Bone marrow (tissue), 2 donors: ENCODE results near the gene ANKRD13B.
"Not testable (repeated sequence)": the region's sequence is repeated elsewhere in the genome, so short reads cannot be mapped to it uniquely, and the experiment has no call there.

ENCODE experiments used
- DNase-seq, 2 donors: peaks; one replicate each; lab custom pipeline; 2025; lab: John Stamatoyannopoulos, UW

Gene ANKRD13B

DNA sequence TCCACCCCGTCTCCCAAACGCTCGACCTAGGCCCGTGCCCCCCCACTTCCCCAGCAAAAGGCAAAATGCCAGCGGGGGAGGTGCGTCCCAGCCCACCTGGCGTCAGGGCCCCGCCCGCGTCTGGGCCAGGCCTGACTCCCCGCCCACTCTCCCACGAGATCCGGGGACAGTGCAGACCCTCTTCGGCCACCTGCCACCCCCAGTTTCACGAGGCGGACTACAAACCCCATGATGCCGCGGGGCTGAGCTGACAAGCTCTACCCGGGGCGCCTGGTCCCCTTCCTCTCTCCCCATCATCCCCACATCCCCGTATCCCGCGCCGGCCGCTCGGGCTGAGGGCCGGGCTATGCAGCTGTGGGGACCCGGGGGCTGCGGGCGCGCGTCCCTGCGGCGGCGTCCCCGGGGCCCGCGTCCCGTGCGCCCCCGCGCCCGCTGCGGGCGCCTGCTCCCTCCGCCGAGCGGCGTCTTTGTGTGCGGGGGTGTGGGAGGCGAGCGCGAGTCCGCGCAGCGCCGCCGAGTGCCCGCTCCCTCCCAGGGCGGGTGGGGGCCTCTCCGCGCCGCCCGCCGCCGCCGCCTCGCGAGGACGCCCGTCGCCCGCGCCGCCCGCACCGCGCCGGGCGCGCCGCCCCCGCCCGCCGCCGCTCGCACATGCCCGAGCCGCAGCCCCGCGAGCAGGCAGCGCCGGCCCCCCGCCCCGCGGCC, at the start of gene ANKRD13B:
Gene ANKRD13B (plus strand): TSS at position 283 of the 702 bp plus-strand sequence. CDS start 490 bp downstream, outside the sequence.
- no peak for DNase-seq

GRCh38 chr17:29544066-29544465, 48.9 kb upstream of the ANKRD13B start:
- DNase-seq: no peak

DNA sequence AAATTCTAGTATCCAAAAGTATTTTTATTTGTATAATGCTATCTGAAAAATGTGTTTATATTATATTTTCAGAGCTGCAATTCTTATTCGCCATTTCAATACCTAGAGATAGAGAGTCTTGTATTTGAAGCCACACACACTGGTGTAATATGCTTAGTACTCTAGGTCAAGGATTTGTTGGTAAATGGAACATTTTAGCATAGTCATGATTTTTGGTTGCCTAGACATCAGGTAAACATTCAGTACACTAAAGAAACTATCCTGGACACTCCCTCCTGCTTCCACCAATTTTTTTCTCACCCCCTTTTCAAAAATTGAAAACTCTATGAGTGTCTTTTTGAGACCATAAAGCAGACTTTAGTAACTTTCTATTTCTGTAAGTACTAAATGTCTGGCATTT, 46.8 kb upstream of the ANKRD13B start:
- DNase-seq: no peak

GRCh38 chr17:29546830-29547229, 46.1 kb upstream of the ANKRD13B start:
- no peak for DNase-seq

GRCh38 chr17:29549177-29549923, 43.6 kb upstream of the ANKRD13B start:
- no peak for DNase-seq

GRCh38 chr17:29555840-29556239, 37.1 kb upstream of the ANKRD13B start:
- DNase-seq: no peak

DNA sequence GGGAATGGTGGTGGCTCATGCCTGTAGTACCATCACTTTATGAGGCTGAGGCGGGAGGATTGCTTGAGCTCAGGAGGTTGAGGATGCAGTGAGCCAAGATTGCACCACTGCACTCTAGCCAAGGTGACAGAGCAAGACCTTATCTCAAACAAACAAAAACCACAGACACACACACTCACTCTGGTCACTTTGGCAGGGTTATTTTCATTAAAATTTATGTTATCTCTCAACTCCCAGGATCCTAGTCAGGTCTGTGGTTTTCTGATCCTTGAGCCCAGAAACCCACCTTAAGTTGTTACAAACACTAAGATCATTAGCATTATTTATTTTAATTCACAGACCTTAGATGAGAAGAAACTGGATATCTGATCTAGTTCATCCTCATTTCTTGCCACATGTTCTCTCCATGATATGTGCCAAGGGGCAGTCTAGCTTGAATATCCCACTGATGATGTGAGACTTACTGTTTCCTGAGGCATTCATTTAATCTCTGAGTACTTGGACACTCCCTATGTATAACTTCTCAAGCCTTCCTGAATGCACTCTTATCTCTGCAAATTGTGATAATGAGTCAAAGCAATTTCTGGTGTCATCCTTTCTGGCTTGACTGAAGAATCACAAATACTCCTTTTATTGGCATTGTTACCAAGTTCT, 35.7 kb upstream of the ANKRD13B start:
- no peak for DNase-seq

- DNase-seq: no peak
Measured at GRCh38 chr17:29557739-29558116, 35.2 kb upstream of the ANKRD13B start.

DNA sequence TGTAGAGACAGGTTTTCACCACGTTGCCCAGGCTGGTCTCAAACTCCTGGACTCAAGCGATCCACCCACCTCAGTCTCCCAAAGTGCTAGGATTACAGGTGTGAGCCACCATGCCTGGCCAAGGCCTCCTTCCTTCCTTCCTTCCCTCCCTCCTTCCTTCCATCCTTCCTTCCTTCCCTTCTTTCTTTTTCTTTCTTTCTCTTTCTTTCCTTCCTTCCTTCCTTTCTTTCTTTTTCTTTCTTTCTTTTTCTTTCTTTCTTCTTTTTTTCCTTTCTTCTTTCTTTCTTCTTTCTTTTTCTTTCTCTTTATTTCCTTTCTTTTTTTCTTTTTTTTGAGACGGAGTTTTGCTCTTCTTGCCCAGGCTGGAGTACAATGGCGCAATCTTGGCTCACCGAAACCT, 34.8 kb upstream of the ANKRD13B start:
- not testable (repeated sequence) for DNase-seq

DNA sequence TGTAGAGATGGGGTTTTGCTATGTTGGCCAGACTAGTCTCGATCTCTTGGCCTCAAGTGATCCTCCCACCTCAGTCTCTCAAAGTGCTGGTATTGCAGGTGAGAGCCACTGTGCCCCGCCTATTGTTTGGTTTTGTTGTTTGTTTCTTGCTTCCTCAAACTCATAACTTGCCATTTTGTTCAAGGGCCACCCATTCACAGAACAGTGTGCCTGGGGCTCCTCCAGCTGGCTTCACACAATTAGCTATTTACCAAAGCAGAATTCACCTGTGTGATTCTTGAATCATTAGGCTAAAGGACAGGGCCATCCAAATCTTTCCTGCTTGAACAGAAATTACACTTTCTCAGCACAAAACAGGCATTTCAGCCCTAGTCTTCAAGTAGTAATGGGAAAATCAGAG, 33.3 kb upstream of the ANKRD13B start:
- DNase-seq: no peak

DNA sequence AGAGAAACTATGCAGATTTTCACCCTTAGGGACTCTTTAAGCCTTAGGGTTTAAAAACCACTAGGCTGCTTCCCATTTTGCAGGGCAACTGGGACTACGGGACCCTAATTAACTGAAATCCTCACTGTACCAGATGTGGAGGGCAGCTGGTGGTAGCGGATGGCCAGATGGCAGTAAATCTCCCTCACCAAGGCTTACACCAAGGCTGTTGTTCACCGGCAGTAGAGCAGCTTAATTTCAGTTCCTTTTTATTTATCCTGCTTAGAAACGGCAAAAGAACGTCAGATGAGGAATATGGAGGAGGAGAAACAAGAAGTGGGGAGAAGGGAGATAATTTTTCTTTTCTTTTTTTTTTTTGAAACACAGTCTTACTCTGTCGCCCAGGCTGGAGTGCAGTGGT, 32.6 kb upstream of the ANKRD13B start:
- DNase-seq: peak in 1 of 2 donors; percentile 25

- DNase-seq: peak in 1 of 2 donors; percentile 58
Measured at GRCh38 chr17:29561554-29562517, 31.1 kb upstream of the ANKRD13B start.

DNA sequence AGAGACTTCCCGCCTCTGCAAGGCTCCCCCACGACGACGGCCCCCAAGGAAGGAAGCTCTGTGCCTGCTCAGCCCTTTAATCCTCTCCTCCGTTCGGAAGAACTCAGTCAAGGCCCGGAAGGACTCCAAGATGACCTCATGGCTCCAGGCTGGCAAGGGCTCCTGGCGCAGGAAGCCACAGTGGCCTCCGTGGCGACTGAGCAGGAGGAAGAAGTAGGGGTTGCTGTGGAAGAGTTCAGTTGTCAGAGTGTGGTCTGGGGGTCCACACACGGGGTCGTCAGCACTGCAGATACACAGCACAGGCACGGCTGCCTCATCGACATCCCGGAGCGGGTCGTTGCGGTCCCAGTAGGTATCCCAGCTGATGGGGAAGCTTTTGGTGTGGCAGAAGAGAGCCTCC, 30.3 kb upstream of the ANKRD13B start:
- DNase-seq: no peak

GRCh38 chr17:29563816-29564215, 29.1 kb upstream of the ANKRD13B start:
- DNase-seq: no peak

DNA sequence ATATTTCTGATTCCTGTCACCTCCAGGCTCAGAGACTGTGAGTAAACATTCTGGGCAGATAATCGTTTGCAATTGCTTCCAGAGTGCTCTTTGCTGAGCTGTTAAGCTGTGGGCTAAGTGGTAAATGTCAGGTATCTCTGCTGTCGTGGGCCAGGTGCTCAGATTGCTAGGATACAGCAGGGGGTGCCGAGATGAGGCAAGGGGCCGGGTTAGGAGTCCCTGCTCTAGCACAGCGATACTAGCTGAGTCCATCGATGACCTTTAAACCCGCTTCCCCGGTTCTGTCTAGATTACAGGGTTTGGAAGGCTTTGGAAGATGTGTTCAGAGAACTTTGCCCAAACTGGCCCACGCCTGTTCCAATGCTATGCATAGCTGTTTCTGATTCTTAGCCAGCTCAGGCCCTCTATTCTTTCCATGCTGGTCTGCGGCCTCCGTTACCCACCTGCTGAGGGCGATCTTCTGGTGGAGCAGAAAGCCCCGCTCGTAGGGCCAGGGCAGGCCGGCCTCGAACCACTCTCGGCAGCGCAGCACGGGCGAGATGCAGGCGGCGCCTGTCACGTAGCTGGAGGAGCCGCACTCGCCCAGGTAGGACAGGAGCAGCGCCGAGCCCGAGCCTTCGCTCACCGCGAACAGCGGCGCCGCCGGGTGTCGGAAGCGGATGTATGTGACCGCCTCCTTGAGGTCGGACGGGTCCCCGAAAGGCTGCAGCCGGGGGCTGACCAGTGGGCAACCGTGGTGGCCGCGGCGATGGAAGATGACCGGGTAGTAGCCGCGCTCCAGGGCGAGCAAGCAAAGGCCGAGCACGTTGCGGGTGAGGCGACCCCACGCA, 27.1 kb upstream of the ANKRD13B start:
- peak in 1 of 2 donors; percentile 58 for DNase-seq

- peak; percentile 36 to 83 for DNase-seq
Measured at GRCh38 chr17:29566473-29567303, 26.2 kb upstream of the ANKRD13B start, which contains the start of gene ABHD15. ABHD15 (minus strand) TSS chr17:29567037; CDS start chr17:29566966, 71 bp downstream.

- DNase-seq: no peak
Measured at GRCh38 chr17:29567304-29567553, 25.7 kb upstream of the ANKRD13B start.

DNA sequence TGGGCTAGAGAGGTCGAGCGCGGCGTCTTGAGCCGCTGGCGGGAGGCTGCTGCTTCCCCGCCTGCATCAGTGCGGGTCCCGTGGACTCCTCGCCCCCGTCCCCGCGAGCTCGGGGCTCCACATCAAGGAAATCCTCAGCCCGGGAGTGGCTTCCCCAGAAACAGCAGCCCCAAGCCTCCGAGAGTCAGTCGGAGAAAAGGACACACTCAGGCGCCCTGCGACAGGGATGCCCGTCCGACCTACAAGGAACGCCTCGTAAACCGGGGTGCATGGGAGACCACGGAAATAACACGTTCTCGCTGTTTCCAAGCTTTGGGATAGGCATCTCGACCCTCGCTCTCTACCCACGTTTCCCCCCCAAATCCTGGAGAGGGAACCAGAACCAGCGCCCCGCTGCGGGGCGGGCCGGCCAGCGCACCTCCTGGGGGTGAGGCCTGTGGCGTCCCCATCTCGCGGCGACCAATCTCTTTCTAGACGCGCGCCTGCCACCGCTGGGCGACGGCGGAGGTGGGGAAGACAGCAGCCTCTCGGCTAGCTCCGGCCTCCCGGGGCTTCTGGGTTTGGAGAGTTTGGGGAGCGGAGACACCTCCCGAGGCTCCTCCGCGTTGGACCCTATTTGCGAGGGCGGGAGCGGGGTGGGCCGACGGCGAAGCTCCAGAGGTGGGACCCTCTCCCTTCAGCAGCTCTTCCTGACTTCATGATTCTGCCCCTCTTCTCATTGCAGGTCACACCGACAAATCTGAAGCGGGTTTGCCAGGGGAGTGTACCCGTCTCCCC, 25.2 kb upstream of the ANKRD13B start:
- DNase-seq: peak in 1 of 2 donors; percentile 61
